DOHH2 (cell line): Measurements from ENCODE around the gene SPINT2.

Experiments
- H3F3A ChIP-seq: fragments of 200-600 bp; sonication (generic), shearing (Covaris generic); 2 replicates; pipeline ENCODE4 v1.6.0; 2016; ENCODE audit warnings: antibody characterized with exemption, mild to moderate bottlenecking; ENCODE audit not compliant: control insufficient read depth, insufficient read depth
- H3K27ac ChIP-seq: fragments of 200-600 bp; sonication (generic); 2 replicates; pipeline ENCODE4 v1.5.1; 2014; ENCODE audit warnings: low read depth, mild to moderate bottlenecking, low read length, moderate library complexity
- H3K27me3 ChIP-seq: fragments of 200-600 bp; sonication (generic); 2 replicates; pipeline ENCODE4 v1.6.1; 2014; ENCODE audit warnings: mild to moderate bottlenecking, low read length, mixed read lengths; ENCODE audit not compliant: control insufficient read depth
- H3K36me3 ChIP-seq: fragments of 200-600 bp; sonication (generic); 2 replicates; pipeline ENCODE4 v1.6.1; 2014; ENCODE audit warnings: mild to moderate bottlenecking, low read length, moderate library complexity, mixed read lengths; ENCODE audit not compliant: control insufficient read depth
- H3K4me1 ChIP-seq: fragments of 200-600 bp; sonication (generic); 2 replicates; pipeline ENCODE4 v1.6.1; 2014; ENCODE audit warnings: mild to moderate bottlenecking, low read length, mixed read lengths; ENCODE audit not compliant: control insufficient read depth
- H3K4me2 ChIP-seq: fragments of 200-600 bp; sonication (generic); 2 replicates; pipeline ENCODE4 v1.6.0; 2014; ENCODE audit warnings: mild to moderate bottlenecking, low read length, moderate library complexity
- H3K4me3 ChIP-seq: fragments of 200-600 bp; sonication (generic); 2 replicates; pipeline ENCODE4 v1.5.1; 2014; ENCODE audit warnings: mild to moderate bottlenecking, low read length, mixed read lengths
- H3K79me2 ChIP-seq: fragments of 200-600 bp; sonication (generic); 2 replicates; pipeline ENCODE4 v1.6.1; 2014; ENCODE audit warnings: mild to moderate bottlenecking, low read length, mixed read lengths; ENCODE audit not compliant: control insufficient read depth
- H3K9me2 ChIP-seq: fragments of 200-600 bp; sonication (generic); replicated peaks from 2 replicates; pipeline ENCODE4 v1.6.1; 2014; ENCODE audit warnings: mild to moderate bottlenecking, low read length, mixed read lengths; ENCODE audit not compliant: control insufficient read depth
- H3K9me3 ChIP-seq: fragments of 200-600 bp; sonication (generic); 2 replicates; pipeline ENCODE4 v1.6.1; 2014; ENCODE audit warnings: antibody characterized with exemption, low read length, mixed read lengths; ENCODE audit not compliant: control insufficient read depth, insufficient read depth
- H4K20me1 ChIP-seq: fragments of 200-600 bp; sonication (generic); 2 replicates; pipeline ENCODE4 v1.6.0; 2014; ENCODE audit warnings: low read depth, mild to moderate bottlenecking, antibody characterized with exemption, low read length, moderate library complexity; ENCODE audit not compliant: control insufficient read depth, insufficient read depth
- EZH2phosphoT487 ChIP-seq: fragments of 200-600 bp; sonication (generic); IDR thresholded peaks from 2 replicates; pipeline ENCODE4 v1.6.1; 2017; ENCODE audit warnings: borderline replicate concordance, mild to moderate bottlenecking, antibody characterized with exemption, low read length, moderate library complexity, mixed read lengths
- TF ChIP-seq, protein P1 (sequence below): fragments of 200-600 bp; sonication (generic); IDR thresholded peaks from one replicate; pipeline ENCODE4 v1.5.1; 2014; ENCODE audit warnings: antibody characterized with exemption, mild to moderate bottlenecking, low read depth, low read length; ENCODE audit not compliant: poor library complexity, severe bottlenecking

SPINT2 gene, protein sequence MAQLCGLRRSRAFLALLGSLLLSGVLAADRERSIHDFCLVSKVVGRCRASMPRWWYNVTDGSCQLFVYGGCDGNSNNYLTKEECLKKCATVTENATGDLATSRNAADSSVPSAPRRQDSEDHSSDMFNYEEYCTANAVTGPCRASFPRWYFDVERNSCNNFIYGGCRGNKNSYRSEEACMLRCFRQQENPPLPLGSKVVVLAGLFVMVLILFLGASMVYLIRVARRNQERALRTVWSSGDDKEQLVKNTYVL

DNA sequence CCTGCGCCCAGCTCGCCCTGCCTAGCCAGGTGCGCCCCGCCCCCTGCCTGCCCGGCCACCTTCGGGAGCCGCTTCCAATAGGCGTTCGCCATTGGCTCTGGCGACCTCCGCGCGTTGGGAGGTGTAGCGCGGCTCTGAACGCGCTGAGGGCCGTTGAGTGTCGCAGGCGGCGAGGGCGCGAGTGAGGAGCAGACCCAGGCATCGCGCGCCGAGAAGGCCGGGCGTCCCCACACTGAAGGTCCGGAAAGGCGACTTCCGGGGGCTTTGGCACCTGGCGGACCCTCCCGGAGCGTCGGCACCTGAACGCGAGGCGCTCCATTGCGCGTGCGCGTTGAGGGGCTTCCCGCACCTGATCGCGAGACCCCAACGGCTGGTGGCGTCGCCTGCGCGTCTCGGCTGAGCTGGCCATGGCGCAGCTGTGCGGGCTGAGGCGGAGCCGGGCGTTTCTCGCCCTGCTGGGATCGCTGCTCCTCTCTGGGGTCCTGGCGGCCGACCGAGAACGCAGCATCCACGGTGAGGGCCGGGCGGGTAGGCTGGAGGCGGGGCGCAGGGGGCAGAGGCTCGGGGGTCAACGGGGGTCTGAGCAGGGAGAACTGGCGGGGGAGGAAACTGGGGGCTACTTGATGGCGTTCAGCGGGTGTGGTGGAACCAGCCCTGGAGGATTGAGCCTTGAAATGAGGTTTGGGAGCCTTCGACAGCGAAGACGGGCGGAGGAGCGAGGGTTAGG is at the start of gene SPINT2:
Gene SPINT2, plus strand, starts transcription at position 88 of the 727 bp plus-strand sequence. Its CDS starts 320 bp downstream, at position 408.
- Histone ChIP-seq H3K4me2 (peak within 1 kb of the TSS; percentile 80), H3K27ac (0 out of 2 replicates have a peak within 1 kb of the TSS, but pooled peaks have one; percentile 22), H3K79me2 (no peaks in the 10 kb centered on the region)

DNA sequence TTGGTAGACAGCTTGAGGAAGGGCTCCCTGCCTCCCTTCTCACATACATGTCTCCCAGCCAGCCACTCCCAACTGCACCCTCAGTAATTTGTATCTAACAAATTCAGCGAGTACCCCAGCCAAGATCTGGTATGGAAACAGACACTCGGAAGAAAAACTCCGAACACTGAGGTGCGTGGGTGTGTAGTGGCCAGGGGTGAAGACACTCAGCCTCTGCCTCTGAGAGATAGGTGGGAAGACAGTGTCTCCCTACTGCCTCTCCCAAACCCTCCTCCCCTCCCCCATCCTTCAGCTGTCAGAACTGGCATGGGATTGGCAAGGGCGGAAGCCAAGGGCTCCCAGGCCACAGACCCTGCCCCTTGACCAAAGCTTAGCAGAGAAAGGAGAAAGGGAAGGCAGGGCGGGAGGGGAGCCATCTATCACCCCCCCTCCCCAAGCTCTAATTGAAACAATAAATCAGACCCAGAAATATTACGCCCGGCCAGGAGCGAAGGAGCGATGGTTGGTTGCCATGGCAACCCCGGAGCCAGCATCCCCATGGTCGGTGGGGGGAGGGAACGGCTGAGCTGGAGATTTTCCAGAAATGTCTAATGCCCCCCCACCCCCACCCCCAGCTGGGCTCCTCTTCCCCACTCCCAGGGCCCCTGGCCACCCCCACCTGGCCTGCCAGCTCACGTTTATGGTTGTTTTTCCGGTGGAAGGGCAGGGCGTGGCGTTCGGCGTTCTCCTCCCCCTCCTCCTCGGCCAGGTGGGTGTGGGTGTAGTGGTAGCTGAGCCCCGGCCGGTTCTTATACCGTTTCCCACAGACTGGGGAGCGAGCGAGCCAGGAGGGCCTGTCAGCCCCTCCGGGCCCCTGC is 47.4 kb upstream of the SPINT2 start:
- Histone ChIP-seq H3K9me3 (no peaks in the 10 kb centered on the region), H3K9me2 (no peaks in the 10 kb centered on the region), H3K36me3 (no peaks in the 10 kb centered on the region), H3K79me2 (no peaks in the 10 kb centered on the region), H3K4me2 (no peak overlapping the region), H3F3A (no peaks in the 10 kb centered on the region), H4K20me1 (no peaks in the 10 kb centered on the region), H3K27ac (no peak overlapping the region), H3K27me3 (no peaks in the 10 kb centered on the region), H3K4me1 (no peaks in the 10 kb centered on the region), H3K4me3 (no peak overlapping the region)
- no peak for TF ChIP-seq EZH2phosphoT487
- TF ChIP-seq, protein P1, sequence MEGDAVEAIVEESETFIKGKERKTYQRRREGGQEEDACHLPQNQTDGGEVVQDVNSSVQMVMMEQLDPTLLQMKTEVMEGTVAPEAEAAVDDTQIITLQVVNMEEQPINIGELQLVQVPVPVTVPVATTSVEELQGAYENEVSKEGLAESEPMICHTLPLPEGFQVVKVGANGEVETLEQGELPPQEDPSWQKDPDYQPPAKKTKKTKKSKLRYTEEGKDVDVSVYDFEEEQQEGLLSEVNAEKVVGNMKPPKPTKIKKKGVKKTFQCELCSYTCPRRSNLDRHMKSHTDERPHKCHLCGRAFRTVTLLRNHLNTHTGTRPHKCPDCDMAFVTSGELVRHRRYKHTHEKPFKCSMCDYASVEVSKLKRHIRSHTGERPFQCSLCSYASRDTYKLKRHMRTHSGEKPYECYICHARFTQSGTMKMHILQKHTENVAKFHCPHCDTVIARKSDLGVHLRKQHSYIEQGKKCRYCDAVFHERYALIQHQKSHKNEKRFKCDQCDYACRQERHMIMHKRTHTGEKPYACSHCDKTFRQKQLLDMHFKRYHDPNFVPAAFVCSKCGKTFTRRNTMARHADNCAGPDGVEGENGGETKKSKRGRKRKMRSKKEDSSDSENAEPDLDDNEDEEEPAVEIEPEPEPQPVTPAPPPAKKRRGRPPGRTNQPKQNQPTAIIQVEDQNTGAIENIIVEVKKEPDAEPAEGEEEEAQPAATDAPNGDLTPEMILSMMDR = no peak

More for the DNA sequence above, at the start of gene SPINT2:
- peak within 1 kb of the TSS; percentile 80 for H3K4me3 ChIP-seq
- H3F3A ChIP-seq = peaks cover 6% of the 10 kb centered on the region
- no peaks in the 10 kb centered on the region for H4K20me1 ChIP-seq
- H3K4me1 ChIP-seq = peaks cover 24% of the 10 kb centered on the region
- no peaks in the 10 kb centered on the region for H3K9me3 ChIP-seq
- H3K9me2 ChIP-seq = no peaks in the 10 kb centered on the region
- H3K27me3 ChIP-seq = peaks cover 5% of the 10 kb centered on the region
- no peaks in the 10 kb centered on the region for H3K36me3 ChIP-seq
- no peak for TF ChIP-seq EZH2phosphoT487
- TF ChIP-seq, protein P1 = no peak

DNA sequence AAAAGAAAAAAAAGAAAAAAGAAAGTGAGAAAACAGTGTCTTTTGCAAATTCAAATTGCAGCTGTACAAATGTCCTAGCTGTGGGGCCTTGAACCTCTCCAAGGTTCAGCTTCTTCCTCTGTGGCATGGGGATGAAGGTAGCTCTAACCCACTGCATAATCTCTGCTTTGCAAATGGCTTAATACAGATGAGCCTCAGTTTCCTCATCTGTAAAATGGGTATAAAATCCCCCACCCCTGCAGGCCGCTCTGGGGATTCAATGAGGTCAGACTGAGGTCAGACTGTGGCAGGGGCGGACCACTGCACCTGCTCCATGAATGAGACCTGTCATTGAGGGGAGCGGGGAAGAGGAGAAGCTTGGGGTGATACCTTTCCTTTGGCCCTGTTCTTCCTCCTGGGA is 46.2 kb upstream of the SPINT2 start:
- Histone ChIP-seq H3K36me3 (no peaks in the 10 kb centered on the region), H3K4me1 (peaks cover 3% of the 10 kb centered on the region), H3K79me2 (no peaks in the 10 kb centered on the region), H3K27ac (no peak overlapping the region), H3K9me2 (no peaks in the 10 kb centered on the region), H4K20me1 (no peaks in the 10 kb centered on the region), H3K27me3 (no peaks in the 10 kb centered on the region), H3K4me3 (no peak overlapping the region), H3K9me3 (no peaks in the 10 kb centered on the region), H3F3A (no peaks in the 10 kb centered on the region), H3K4me2 (no peak overlapping the region)
- TF ChIP-seq, protein P1 = no peak
- no peak for TF ChIP-seq EZH2phosphoT487
